Vagina (tissue), 2 donors: Measurements from ENCODE around the gene OTOS.

Source experiments
- CTCF ChIP-seq, 3 experiments: fragments of 450-650 bp in 2 of 3; fragments of 200-600 bp in 1 of 3; sonication (generic) in 1 of 3; IDR thresholded peaks; one replicate each; pipeline ENCODE4 v1.5.1; 2017 to 2019; ENCODE audit warnings: antibody characterized with exemption in 3 of 3, mild to moderate bottlenecking in 2 of 3, moderate library complexity in 2 of 3
- POLR2A ChIP-seq, 2 donors: fragments of 450-650 bp; IDR thresholded peaks; one replicate each; pipeline ENCODE4 v1.6.1; 2017; ENCODE audit warnings: antibody characterized with exemption in 2 of 2, mild to moderate bottlenecking in 2 of 2, moderate library complexity in 2 of 2

DNA sequence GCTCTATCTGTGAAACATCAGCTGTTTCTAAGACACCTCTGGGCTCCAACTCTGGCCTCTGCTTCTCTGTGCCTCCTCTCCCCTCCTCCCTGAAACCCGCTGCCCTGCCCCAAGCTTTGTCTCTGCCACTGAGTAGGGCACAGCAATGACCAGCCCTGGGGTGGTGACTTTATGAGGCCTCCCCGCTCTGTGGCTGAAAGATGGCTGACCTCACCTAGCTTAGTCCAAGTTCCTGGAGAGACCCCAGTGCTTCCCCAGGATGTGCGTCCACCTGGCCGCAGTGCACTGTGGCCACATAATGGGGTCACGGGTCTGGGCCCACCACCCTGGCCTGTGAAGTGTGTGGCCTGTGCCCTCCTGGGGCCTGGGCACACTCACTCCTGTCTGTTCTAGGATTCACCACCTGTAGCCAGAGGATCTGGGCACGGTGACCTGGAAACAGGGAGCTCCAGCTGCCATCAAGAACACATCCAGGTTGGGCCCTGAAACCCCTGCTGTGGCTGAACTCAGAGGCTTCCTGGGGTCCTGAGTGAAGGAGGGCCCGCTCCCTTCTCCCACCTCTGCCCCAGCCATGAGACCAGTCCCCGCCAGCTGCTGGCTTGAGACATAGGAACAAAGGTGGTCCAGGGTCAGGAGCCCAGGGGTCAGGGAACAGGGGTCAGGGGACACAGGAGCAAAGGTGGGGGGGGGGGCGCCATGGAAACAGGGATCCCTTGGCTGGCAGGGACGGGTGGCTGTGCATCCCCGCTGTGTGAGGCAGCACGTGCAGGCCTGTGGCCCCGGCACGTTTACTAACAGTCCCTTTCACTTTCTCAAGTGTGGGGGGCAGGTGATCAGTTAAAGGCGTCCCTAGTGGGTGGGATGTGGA, 29.3 kb upstream of the OTOS start:
- TF ChIP-seq CTCF (IDR thresholded peaks at IDR 0.05) (no peak), POLR2A (IDR thresholded peaks at IDR 0.05) (no peak)
